Measurements from ENCODE around the gene ACTN4.
"Not testable (repeated sequence)": the region's sequence is repeated elsewhere in the genome, so short reads cannot be mapped to it uniquely, and the experiment has no call there.

The ACTN4 gene

GRCh38 chr19:38647368-38647965 is at the start of gene ACTN4:
Gene ACTN4, plus strand, starts transcription at chr19:38647649. Its CDS starts 97 bp downstream, at chr19:38647746.
- peak; percentile 95 for DNase-seq (ENCODE audit: low read depth)

DNA sequence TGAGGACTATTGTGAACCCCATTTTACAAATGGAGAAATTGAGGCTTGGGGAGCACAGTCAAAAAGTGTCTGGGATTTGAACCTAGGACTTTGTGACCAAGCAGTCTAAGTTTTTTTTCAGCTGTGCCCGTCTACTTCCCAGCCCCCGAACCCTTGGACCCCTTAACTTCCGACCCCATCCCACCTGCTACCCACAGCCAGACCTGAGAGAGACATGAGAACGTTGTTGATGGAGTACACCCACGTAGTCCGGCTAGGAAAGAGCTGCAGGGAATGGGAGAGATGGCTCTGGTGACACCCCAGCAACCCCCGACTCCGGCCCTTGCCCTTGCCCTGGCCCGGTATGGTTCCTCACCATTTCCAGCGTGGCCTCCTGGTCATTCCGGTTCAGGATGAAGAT is 47.7 kb upstream of the ACTN4 start:
- DNase-seq (ENCODE audit: low read depth), result no peak

DNA sequence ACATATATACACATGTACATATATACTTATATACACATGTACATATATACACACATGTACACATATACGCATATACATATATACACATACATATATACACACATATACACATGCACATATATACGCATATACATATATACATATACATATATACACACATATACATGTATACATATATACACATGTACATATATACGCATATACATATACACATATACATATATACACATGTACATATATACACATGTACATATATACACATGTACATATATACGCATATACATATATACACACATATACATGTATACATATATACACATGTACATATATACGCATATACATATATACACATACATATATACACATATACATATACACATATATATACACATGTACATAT is 44.6 kb upstream of the ACTN4 start:
- DNase-seq (ENCODE audit: low read depth), result not testable (repeated sequence)

DNA sequence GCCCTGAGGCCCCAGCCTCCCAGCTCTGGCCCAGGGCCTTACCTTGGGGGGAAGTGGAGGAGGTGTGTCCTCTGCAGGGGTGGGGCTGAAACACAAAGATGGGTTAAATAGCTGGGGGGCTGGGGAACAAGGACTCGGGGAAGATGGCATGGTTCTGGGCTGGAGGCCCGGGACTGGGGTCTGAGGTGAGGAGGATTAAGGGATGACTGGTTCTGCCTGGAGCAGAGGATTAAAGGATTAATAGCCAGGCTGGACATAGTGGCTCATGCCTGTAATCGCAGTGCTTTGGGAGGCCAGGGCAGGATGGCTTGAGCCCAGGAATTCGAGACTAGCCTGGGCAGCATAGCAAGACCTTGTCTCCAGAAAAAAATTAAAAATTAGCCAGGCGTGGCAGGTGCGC is 41.3 kb upstream of the ACTN4 start:
- no peak for DNase-seq (ENCODE audit: low read depth)

DNA sequence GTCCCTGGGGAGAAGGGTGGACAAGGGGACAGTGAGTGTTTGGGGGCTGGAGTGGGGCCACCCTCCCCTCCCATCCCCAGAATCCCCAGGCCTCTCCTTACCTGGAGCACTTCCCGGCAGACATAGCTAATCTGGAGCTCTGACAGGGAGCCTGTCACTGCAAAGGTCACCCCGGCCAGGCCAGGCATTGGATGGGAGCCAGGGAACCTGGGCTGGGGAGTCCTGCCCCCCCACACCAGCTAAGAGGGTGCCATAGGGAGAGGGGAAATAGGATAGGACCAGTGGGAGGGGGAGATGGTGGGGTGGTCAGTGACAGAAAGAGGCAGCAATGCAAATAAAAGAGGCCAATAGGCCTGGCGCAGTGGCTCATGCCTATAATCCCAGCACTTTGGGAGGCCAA is 33.2 kb upstream of the ACTN4 start:
- no peak for DNase-seq (ENCODE audit: low read depth)

DNA sequence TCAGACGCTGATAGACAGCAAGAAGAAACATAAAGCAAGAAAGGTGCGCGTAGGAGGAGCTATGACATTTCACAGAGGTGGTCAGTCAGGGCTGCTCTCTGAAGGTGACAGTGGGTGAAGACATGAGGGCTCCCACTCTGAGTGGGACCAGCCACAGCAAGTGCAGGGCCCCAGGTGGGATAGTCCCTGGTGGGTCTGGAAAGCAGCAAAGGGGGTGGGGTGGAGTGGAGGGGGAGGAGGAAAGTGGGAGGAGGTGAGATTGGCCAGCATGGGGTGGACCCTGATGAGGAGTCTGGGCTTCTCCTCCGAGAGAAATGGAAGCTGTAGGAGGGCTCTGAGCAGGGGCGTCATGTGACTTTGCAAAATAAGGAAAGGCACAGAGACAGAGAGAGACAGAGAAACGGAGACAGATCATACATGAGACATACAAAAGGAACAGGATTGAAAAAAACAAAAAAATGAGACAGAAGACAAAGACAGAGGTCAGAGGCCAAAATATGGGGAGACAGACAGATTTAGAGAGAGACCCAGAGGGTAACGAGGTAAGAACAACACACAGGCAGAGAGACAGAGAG is 32.4 kb upstream of the ACTN4 start:
- DNase-seq (ENCODE audit: low read depth), result no peak

GRCh38 chr19:38616265-38616664 is 31.2 kb upstream of the ACTN4 start:
- DNase-seq (ENCODE audit: low read depth), result no peak

DNA sequence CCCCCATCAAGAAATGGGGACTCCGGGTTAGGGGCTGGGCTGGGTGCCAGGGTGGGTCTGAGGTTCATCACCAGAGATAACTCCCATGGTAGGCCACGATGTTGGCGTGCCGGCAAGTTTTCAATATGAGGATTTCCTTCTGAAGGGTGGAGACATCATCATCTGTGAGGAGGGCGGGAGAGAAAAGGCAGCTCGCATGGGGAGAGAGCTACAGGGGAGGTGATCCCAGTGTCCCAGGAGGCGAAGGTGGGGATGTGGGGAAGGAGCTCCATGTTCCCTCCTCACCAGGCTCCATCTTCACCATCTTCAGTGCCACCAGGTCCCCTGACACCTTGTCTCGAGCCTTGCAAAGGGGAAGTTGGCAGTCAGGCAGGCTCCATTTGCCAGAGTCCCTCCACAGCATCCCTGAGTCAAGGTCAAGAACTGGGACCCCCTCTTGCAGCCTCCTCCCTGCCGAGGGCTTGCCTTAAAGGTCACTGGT is 30.1 kb upstream of the ACTN4 start:
- no peak for DNase-seq (ENCODE audit: low read depth)

- no peak for DNase-seq (ENCODE audit: low read depth)
These were observed 29.5 kb upstream of the ACTN4 start, which contains the start of gene MAP4K1 for GRCh38 chr19:38617764-38618589. Gene MAP4K1, minus strand, starts transcription at chr19:38617953. Its CDS starts 58 bp downstream, at chr19:38617895.

DNA sequence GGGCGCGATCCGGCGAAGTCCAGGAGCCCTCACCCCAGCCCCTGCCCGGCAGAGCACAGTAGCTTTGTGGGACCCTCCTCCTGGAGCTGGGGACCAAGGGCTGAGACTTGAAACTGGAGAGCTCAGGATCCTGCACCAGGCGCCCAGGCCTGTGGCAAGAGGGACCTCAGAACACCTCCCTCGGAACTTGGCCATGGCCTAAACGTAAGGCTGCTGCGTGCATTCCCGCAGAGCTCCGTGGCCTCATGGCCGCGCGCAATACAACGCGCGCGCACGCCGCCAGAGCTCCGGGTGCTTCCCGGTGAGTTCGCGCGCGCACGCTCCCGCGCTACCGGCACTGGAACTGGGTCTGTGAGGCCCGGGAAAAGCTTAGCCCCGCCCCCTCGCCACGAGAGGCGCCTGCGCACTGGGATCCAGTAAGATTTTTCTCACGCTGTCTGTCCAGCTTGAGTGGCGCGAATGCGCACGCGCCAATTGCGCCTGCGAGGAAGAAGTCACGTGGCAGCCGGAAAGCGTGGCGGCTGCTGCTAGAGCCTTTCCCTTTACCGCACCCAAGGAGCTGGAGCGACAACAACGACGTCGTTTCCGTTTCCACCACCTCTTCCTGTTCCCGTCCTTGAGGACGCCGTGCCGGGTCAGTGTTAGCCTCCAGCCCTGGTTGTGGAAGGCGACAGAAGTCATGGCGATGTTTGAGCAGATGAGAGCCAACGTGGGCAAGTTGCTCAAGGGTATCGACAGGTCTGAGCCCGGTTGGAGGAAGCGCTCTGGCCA is 28.7 kb upstream of the ACTN4 start, which contains the start of gene EIF3K:
EIF3K (plus strand) TSS at position 599 of the 771 bp plus-strand sequence; CDS start at position 680, 81 bp downstream.
- DNase-seq (ENCODE audit: low read depth), result peak; percentile 98

DNA sequence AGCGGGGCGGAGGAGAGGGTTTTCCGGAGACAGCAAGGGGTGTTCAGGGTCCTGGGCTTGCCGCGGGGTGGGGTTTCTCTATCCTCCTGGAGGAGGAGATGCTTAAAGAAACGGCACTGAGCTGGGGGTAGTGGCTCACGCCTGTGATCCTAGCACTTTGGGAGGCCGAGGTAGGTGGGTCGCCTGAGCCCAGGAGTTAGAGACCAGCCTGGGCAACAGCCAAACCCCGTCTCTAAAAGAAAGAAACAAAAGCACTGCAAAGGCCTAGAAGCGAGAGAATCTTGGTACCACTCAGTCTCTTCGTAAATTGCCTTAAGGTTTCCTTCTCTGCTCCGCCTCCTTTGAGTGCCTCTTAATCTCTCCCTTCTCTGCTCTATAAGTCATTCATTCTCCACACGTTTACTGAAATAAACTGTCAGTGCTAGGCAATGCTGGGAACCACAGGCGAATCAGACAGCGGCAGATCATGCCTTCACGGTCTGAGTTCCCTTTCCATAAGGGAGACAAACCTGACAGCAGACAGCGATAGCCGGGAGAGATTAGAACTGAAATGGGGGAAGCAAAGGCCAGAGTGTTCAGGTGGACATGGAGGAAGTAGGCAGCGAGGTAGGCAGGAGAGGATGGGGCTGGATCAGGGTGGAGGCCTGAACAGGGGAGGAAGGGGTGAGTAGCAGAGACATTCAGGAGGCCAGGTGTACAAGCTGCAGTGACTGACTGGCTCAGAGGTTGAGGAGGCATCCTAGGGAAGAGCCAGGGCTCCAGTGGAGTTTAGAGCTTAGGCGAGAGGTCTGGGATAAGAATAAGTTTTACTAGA is 27.9 kb upstream of the ACTN4 start:
- no peak for DNase-seq (ENCODE audit: low read depth)

DNA sequence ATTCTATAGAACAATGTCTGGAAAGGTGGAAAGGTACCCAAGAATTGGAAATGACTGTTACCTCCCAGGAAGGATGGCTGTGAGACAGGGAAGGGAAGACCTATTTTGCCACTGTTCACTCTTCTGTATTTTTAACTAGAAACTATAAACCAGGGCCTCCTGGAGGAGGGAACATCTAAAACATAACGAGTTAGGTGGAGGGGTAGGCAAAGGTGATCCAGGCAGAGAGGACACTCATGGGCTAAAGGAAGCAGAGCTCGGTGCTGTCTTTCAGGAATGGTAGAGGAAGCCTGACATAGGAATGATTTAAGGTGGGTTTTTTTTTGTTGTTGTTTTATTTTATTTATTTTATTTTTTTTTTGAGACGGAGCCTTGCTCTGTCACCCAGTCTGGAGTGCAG is 22.6 kb upstream of the ACTN4 start:
- no peak for DNase-seq (ENCODE audit: low read depth)

DNA sequence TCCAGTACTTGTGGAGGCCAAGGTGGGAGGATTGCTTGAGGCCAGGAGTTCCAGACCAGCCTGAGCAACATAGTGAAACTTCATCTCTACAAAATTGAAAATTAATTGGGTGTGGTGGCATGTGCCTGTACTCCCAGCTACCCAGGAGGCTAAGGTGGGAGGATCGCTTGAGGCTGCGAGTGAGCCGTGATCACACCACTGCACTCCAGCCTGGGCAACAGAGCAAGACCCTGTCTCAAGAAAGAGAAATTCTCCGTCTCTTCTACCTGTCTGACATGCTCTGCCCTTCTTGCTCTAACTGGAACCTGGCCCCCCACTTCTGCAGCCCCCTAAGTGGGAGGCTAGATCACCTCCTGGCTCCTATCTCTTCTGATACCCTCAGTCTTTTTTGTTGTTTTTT is 21.0 kb upstream of the ACTN4 start:
- DNase-seq (ENCODE audit: low read depth), result no peak

GRCh38 chr19:38629568-38629967 is 17.9 kb upstream of the ACTN4 start:
- DNase-seq (ENCODE audit: low read depth), result no peak

GRCh38 chr19:38631301-38631700 is 16.1 kb upstream of the ACTN4 start:
- DNase-seq (ENCODE audit: low read depth), result not testable (repeated sequence)

DNA sequence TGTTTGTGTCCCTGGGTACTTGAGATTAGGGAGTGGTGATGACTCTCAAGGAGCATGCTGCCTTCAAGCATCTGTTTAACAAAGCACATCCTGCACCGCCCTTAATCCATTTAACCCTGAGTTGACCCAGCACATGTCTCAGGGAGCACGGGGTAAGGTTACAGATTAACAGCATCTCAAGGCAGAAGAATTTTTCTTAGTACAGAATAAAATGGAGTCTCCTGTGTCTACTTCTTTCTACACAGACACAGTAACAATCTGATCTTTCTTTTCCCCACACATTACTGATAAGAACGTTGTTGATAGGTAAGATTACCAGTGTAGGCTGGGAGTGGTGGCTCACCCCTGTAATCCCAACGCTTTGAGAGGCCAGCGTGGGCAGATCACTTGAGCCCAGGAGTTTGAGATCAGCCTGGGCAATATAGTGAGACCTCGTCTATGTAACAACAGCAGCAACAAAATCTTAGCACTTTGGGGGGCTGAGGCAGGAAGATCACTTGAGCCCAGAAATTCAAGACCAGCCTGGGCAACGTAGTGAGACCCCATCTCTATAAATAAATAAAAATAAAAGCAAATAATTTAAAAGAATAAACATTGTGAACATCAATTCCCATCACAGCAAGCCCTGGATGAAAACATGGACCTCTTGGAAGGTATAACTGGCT is 15.5 kb upstream of the ACTN4 start:
- not testable (repeated sequence) for DNase-seq (ENCODE audit: low read depth)

DNA sequence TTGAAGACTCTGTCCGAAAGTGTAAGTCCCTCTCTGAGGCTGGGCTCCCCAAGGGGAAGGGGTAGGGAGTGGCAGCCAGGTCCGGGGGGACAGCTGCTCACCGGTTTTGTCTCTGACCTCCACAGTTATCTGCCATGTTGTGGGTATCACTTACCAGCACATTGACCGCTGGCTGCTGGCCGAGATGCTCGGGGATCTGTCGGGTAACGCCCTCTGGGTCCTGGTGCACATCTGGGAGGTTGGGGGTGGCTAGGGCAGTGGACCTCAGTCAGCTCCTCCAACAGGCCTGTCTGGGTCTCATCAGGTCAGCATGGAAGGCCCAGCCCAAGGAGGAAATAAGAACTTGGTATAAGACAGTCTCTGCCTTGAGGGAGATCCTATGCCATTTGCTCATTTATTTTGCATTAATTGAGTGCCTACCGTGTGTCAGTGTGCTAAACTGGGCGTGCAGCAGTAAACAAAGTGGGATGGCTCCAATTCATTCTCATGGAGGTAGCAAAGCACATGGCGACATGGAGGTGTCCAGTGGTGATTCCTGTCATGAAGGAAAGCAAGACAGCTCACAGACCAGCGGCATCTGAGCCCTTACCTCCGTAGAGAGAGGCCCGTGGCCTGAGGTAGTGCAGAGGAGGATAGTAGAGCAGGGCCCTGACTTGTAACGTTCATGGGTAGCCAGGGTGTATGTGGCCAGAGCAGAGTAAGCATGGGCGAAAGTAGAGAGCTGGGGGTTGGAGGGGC is 14.8 kb upstream of the ACTN4 start:
- DNase-seq (ENCODE audit: low read depth), result no peak

GRCh38 chr19:38634757-38635482 is 12.5 kb upstream of the ACTN4 start:
- peak; percentile 46 for DNase-seq (ENCODE audit: low read depth)

Measured in fibroblast of gingiva (primary cell).